ENCODE results near the gene ZCCHC14. TPM values are rescaled to one million over a fixed set of nuclear protein-coding genes. Genes with fewer than 3 reads are reported as not detected.

ZCCHC14 gene
- total RNA-seq, 4 donors from 2014 or later = 12.9 to 24.7 (median 18.6) TPM

DNA sequence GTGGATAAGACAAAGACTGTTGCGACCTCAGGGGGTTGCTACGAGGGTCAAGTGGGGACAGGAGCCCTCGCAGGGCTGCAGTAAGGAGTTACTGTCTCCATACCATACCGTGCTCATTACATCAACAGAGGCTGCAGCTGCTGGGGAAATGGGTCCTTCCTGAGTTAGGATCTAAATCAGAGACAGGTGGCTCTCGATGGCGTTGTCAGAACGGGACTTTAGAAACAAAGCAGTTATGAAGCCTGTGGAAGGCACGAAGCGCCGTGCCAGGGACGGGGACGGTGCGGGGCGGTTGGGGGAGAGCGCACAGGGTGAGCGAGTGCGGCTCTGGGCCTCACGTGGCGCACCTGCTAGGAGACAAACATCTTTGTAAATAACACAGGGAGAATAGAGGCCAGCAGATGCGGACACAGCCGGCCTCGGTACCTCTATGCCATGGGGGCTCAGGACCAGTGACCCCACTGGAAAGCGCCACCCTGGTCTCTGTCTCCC is 34.4 kb downstream of the ZCCHC14 start:
- no peaks in the 10 kb centered on the region for H3K27me3 ChIP-seq
- H3K27ac ChIP-seq (replicated peaks in 1 of 4) = peak overlapping the region in 3 of 4 donors; percentile 37 to 47 (median 37)
- WGBS = 93% methylated on average over 22 of the region's 23 CpGs
- H3K9me3 ChIP-seq = no peaks in the 10 kb centered on the region
- no peak for DNase-seq (ENCODE audit: extremely low spot score)
- TF ChIP-seq POLR2AphosphoS5 (IDR thresholded peaks at IDR 0.05) = no peak
- no peak for TF ChIP-seq EP300 (IDR thresholded peaks at IDR 0.05)
- no peak for TF ChIP-seq POLR2A (IDR thresholded peaks at IDR 0.05; ENCODE audit: low read depth)
- TF ChIP-seq, protein P1, sequence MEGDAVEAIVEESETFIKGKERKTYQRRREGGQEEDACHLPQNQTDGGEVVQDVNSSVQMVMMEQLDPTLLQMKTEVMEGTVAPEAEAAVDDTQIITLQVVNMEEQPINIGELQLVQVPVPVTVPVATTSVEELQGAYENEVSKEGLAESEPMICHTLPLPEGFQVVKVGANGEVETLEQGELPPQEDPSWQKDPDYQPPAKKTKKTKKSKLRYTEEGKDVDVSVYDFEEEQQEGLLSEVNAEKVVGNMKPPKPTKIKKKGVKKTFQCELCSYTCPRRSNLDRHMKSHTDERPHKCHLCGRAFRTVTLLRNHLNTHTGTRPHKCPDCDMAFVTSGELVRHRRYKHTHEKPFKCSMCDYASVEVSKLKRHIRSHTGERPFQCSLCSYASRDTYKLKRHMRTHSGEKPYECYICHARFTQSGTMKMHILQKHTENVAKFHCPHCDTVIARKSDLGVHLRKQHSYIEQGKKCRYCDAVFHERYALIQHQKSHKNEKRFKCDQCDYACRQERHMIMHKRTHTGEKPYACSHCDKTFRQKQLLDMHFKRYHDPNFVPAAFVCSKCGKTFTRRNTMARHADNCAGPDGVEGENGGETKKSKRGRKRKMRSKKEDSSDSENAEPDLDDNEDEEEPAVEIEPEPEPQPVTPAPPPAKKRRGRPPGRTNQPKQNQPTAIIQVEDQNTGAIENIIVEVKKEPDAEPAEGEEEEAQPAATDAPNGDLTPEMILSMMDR (IDR thresholded peaks at IDR 0.05) = no peak
- intact Hi-C loops (cut with DNase I) = no loop called here
- H3K36me3 ChIP-seq = peaks cover 16 to 49% (median 31%) of the 10 kb centered on the region in 4 donors
- H3K4me1 ChIP-seq = peaks cover 35 to 50% (median 45%) of the 10 kb centered on the region in 4 donors
- H3K4me3 ChIP-seq = no peak overlapping the region

DNA sequence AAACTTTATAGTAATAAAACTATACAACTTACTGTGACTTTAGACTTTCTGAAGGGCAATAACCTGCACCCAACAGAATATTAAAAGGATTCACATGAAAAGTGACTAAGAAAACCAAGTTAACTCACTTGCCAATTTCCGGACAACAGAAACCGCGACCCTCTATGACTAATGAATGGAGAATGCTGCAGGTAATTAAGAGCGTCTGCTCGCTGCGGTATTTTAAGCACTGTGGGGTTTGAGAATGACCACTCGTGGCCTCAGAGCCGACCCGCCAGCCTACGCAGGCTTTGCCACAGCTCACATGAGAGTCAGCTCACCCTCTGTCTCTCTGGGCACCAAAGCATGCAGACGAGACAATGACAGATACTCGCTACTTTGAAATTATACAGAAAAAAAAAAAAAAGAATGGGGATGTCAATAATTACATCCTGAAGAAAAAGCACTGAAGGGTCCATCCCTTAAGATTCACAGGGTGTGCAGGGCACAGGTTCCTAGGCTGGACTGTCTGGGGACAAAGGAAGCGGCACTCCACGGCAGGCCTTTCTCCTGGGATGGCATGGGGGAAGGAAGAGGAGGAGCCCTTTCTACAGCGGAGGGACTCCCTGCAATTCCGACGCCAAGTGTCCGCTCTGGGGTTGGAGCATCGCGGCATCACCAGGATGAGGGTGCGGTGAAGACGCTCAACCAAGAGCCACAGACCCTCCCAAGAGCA is 35.0 kb downstream of the ZCCHC14 start:
- TF ChIP-seq POLR2AphosphoS5 (IDR thresholded peaks at IDR 0.05) (no peak), EP300 (IDR thresholded peaks at IDR 0.05) (no peak), POLR2A (IDR thresholded peaks at IDR 0.05; ENCODE audit: low read depth) (no peak)
- TF ChIP-seq, protein P1 (IDR thresholded peaks at IDR 0.05) = no peak
- Histone ChIP-seq H3K4me3 (no peak overlapping the region), H3K27ac (replicated peaks in 1 of 4) (peak overlapping the region; percentile 12 to 47 (median 37)), H3K4me1 (peaks cover 29 to 44% (median 39%) of the 10 kb centered on the region in 4 donors), H3K9me3 (no peaks in the 10 kb centered on the region), H3K27me3 (no peaks in the 10 kb centered on the region), H3K36me3 (peaks cover 16 to 55% (median 37%) of the 10 kb centered on the region in 4 donors)
- 66% methylated on average over 22 of the region's 22 CpGs for WGBS
- intact Hi-C loops (cut with DNase I) = no loop called here
- DNase-seq (ENCODE audit: extremely low spot score) = no peak

DNA sequence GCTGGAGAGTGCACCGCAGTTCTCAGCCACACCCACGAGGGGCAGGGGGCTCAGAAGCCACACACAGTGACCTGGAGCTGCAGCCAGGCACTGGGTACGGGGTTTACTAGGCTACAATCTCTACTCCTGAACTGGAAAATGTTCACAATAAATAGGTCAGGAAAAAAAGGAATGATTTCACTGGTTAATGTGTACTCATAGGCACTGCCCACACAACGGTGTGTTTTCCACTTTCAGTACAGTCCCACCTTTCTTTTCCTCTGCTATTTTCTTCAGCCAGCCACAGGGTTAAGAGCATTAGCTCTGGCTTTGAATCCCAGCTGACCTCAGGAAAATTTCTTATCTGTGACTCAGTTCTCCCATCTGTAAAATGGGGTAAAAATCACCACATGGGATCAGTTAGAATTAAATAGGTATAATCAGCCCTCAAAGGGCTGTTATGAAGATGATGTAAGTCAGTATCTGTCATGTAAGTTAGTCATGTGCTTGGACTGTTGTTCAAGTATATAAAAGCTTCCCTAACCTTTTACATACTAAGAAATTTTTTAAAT is 35.7 kb downstream of the ZCCHC14 start:
- intact Hi-C loops (cut with DNase I) = no loop called here
- WGBS = 77% methylated on average over 3 of the region's 4 CpGs
- Histone ChIP-seq H3K9me3 (no peaks in the 10 kb centered on the region), H3K4me3 (no peak overlapping the region), H3K4me1 (peaks cover 29 to 36% (median 32%) of the 10 kb centered on the region in 4 donors), H3K27me3 (no peaks in the 10 kb centered on the region), H3K36me3 (peaks cover 16 to 62% (median 44%) of the 10 kb centered on the region in 4 donors), H3K27ac (replicated peaks in 1 of 4) (peak overlapping the region; percentile 12 to 47 (median 37))
- TF ChIP-seq POLR2AphosphoS5 (IDR thresholded peaks at IDR 0.05) = no peak
- no peak for TF ChIP-seq EP300 (IDR thresholded peaks at IDR 0.05)
- TF ChIP-seq, protein P1 (IDR thresholded peaks at IDR 0.05) = no peak
- TF ChIP-seq POLR2A (IDR thresholded peaks at IDR 0.05; ENCODE audit: low read depth) = no peak
- DNase-seq (ENCODE audit: extremely low spot score) = no peak

DNA sequence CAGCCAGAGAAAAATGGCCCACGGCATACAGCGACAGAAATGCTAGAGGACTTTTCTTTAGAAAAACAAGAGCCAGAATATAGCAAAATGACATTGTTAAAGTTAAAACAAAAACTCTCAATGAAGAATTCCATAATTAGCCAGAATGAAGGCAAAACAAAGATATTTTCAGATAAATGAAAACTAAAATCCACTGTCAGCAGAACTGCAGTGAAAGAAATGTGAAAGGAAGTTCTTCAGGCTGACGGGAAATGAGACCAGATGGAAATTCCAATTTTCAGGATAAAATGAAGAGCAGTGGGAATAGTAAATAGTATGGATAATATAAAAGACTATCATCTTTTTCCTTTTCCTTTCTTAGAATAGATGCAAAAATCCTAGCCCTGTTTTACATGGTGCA is 38.4 kb downstream of the ZCCHC14 start:
- Histone ChIP-seq H3K27ac (replicated peaks in 1 of 4) (no peak overlapping the region), H3K4me3 (no peak overlapping the region), H3K36me3 (peaks cover 13 to 65% (median 49%) of the 10 kb centered on the region in 4 donors), H3K27me3 (no peaks in the 10 kb centered on the region), H3K4me1 (peaks cover 16 to 21% (median 18%) of the 10 kb centered on the region in 4 donors), H3K9me3 (no peaks in the 10 kb centered on the region)
- 93% methylated on average over 3 of the region's 3 CpGs for WGBS
- DNase-seq (ENCODE audit: extremely low spot score) = no peak
- TF ChIP-seq POLR2AphosphoS5 (IDR thresholded peaks at IDR 0.05) (no peak), POLR2A (IDR thresholded peaks at IDR 0.05; ENCODE audit: low read depth) (no peak), EP300 (IDR thresholded peaks at IDR 0.05) (no peak)
- TF ChIP-seq, protein P1 (IDR thresholded peaks at IDR 0.05) = no peak
- intact Hi-C loops (cut with DNase I) = loop anchor here (5.0 kb wide), 1 partner anchor 38 kb away; the partner anchor contains the start of gene ZCCHC14

All from esophagus muscularis mucosa (tissue), 4 donors.